ENCODE data around the gene EP400. TPM values are rescaled to one million over a fixed set of nuclear protein-coding genes. Genes with fewer than 3 reads are reported as not detected.
A peak's percentile ranks its signal among the peaks of the same experiment; 100 is the strongest.
"Not testable (repeated sequence)": the region's sequence is repeated elsewhere in the genome, so short reads cannot be mapped to it uniquely, and the experiment has no call there.

EP400 gene
- total RNA-seq, 2 experiments from 2014 or later, result 42.2 to 43.4 TPM

- ChIA-PET POLR2A (interaction anchor here (1.3 kb wide), 1 partner anchor 11 kb away, joined by 4 read pairs; no protein-coding TSS in a partner anchor), CTCF (no interaction called here)
- DNase-seq, result no peak
- H3K9me3 Mint-ChIP-seq, result peaks cover 11% of the 10 kb centered on the region
- H3K27me3 Mint-ChIP-seq, result no peaks in the 10 kb centered on the region
- H3K27ac Mint-ChIP-seq, result peak overlapping the region; percentile 77
- no peak overlapping the region for H3K4me3 Mint-ChIP-seq
- peaks cover 45% of the 10 kb centered on the region for H3K36me3 Mint-ChIP-seq (ENCODE audit: low read depth)
- H3K4me1 Mint-ChIP-seq, result peaks cover 12% of the 10 kb centered on the region
Observed at GRCh38 chr12:132095520-132096409, 146.0 kb downstream of the EP400 start.

- Mint-ChIP-seq H3K27ac (no peak overlapping the region), H3K36me3 (ENCODE audit: low read depth) (peaks cover 36% of the 10 kb centered on the region)
- POLR2A ChIA-PET, result no interaction called here
Observed at GRCh38 chr12:132099739-132100138, 150.0 kb downstream of the EP400 start.

DNA sequence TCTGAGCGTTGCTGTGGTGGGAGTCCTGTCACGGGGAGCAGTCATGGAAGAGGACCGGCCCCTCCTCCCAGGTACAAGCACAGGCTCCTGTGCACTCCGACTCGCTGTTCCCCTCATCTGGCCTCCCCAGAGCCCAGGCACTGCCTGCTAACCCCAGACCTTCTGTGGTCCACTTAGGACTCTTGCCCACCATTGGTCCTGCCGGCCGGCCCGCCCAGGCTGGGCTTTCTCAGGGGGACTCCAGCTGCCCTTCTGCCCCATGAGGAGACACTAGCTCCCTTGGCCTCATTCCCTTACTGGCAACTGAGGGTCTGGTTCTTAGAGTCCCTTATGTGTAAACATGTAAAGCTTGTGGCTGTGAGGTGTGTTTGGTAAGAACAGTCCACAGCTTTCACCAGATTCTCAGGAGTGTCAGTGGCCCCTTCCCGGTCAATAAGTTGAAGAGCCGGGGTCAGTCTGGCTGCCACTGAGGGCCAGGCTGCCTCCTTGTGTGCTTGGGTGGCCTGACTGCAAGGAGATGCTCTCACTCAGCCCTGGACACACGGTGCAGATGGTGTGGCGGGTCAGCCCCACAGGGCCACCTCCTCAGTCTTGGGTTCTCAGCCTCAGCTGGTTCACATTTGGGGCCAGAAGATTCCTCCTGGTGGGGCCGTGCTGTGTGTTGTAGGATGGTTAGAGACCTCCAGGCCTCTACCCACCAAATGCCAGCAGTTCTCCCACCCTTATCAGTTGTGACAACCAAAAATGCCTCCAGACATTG lies 150.7 kb downstream of the EP400 start:
- peaks cover 34% of the 10 kb centered on the region for H3K36me3 Mint-ChIP-seq (ENCODE audit: low read depth)
- H3K27ac Mint-ChIP-seq, result no peak overlapping the region
- H3K9me3 Mint-ChIP-seq, result peaks cover 10% of the 10 kb centered on the region
- DNase-seq, result no peak
- ChIA-PET CTCF (no interaction called here), POLR2A (interaction anchor here (0.8 kb wide), 1 partner anchor 15 kb away, joined by 3 read pairs; no protein-coding TSS in a partner anchor)
- H3K4me1 Mint-ChIP-seq, result peaks cover 9% of the 10 kb centered on the region
- H3K4me3 Mint-ChIP-seq, result no peak overlapping the region
- H3K27me3 Mint-ChIP-seq, result no peaks in the 10 kb centered on the region

More at GRCh38 chr12:132099739-132100138, 150.0 kb downstream of the EP400 start:
- H3K9me3 Mint-ChIP-seq, result peaks cover 11% of the 10 kb centered on the region
- no peak overlapping the region for H3K4me3 Mint-ChIP-seq
- no peaks in the 10 kb centered on the region for H3K27me3 Mint-ChIP-seq
- CTCF ChIA-PET, result no interaction called here
- no peak for DNase-seq
- H3K4me1 Mint-ChIP-seq, result peaks cover 10% of the 10 kb centered on the region

GRCh38 chr12:132102297-132102696 lies 152.6 kb downstream of the EP400 start:
- H3K4me1 Mint-ChIP-seq, result no peaks in the 10 kb centered on the region
- H3K4me3 Mint-ChIP-seq, result no peak overlapping the region
- no peak overlapping the region for H3K27ac Mint-ChIP-seq
- H3K36me3 Mint-ChIP-seq (ENCODE audit: low read depth), result peaks cover 17% of the 10 kb centered on the region
- H3K9me3 Mint-ChIP-seq, result no peaks in the 10 kb centered on the region
- POLR2A ChIA-PET, result no interaction called here
- DNase-seq, result no peak
- no peaks in the 10 kb centered on the region for H3K27me3 Mint-ChIP-seq
- CTCF ChIA-PET, result no interaction called here

GRCh38 chr12:132103072-132103471 lies 153.3 kb downstream of the EP400 start:
- DNase-seq, CTCF ChIA-PET, H3K4me1 Mint-ChIP-seq, H3K9me3 Mint-ChIP-seq, H3K4me3 Mint-ChIP-seq, H3K27me3 Mint-ChIP-seq, POLR2A ChIA-PET, H3K27ac Mint-ChIP-seq: not testable (repeated sequence)
- peaks cover 16% of the 10 kb centered on the region for H3K36me3 Mint-ChIP-seq (ENCODE audit: low read depth)

GRCh38 chr12:132103542-132104308 lies 154.0 kb downstream of the EP400 start:
- Mint-ChIP-seq H3K4me1 (no peaks in the 10 kb centered on the region), H3K27me3 (no peaks in the 10 kb centered on the region), H3K4me3 (no peak overlapping the region), H3K36me3 (ENCODE audit: low read depth) (peaks cover 13% of the 10 kb centered on the region), H3K27ac (no peak overlapping the region), H3K9me3 (no peaks in the 10 kb centered on the region)
- ChIA-PET POLR2A (no interaction called here), CTCF (no interaction called here)
- DNase-seq, result no peak

- Mint-ChIP-seq H3K36me3 (ENCODE audit: low read depth) (peaks cover 10% of the 10 kb centered on the region), H3K4me3 (no peak overlapping the region), H3K4me1 (no peaks in the 10 kb centered on the region), H3K27ac (no peak overlapping the region), H3K9me3 (no peaks in the 10 kb centered on the region), H3K27me3 (no peaks in the 10 kb centered on the region)
- no peak for DNase-seq
- POLR2A ChIA-PET, result interaction anchor here (0.7 kb wide), 1 partner anchor 221 kb away, joined by 3 read pairs; no protein-coding TSS in a partner anchor
- CTCF ChIA-PET, result no interaction called here
Observed at GRCh38 chr12:132105467-132105866, 155.7 kb downstream of the EP400 start.

GRCh38 chr12:132106921-132107320 lies 157.2 kb downstream of the EP400 start:
- CTCF ChIA-PET, result no interaction called here
- H3K36me3 Mint-ChIP-seq (ENCODE audit: low read depth), result peaks cover 15% of the 10 kb centered on the region
- H3K4me1 Mint-ChIP-seq, result no peaks in the 10 kb centered on the region

DNA sequence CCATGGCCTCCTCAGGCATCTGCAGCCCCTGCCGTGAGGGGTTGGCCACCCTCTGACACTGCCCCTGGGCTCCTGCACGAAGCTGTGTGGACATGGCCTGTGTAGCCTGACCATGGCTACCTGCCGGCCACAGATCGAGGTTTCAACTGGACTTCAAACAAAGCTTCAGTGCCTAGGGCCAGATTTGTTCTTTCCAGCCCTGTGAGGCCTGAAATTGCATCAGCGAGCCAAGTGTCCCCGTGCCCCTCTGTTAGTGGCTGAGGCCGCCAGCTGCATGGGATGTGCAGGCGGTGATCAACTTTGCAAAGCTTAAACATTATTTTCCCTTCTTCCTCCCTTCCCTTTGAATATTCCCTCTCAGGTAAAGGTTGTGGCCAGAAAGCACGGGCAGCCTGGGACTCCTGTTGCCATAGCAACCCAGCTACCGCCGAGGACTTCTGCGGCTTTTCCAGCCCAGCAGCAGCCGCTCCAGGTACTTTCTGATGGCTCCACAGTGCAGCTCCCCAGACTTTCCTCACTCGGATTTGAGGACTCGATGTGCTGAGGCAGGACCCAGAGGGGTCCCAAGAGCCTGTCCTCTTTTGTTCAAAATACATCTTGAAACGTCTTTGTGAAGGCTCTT lies 158.6 kb downstream of the EP400 start:
- POLR2A ChIA-PET, result no interaction called here

More at GRCh38 chr12:132106921-132107320, 157.2 kb downstream of the EP400 start:
- no peaks in the 10 kb centered on the region for H3K9me3 Mint-ChIP-seq
- no peak overlapping the region for H3K4me3 Mint-ChIP-seq
- H3K27ac Mint-ChIP-seq, result no peak overlapping the region
- H3K27me3 Mint-ChIP-seq, result no peaks in the 10 kb centered on the region
- DNase-seq, result no peak
- POLR2A ChIA-PET, result no interaction called here

DNA sequence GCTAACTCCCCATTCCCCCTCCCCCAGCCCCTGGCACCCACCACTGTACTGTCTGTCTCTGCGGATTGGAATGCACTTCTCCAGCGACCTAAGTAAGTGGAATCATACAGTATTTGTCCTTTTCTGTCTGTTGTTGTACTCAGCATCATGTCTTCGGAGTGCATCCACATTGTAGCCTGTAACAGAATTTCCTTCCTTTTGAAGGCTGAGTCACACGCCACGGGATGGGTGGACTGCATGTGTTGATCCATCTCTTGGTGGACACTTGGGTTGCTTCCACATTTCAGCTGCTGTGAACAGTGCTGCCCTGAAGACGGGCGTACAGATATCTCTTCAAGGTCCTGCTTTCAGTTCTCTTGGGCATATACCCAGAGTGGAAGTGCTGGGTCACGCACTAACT lies 160.0 kb downstream of the EP400 start:
- CTCF ChIA-PET, result no interaction called here
- no peak for DNase-seq
- Mint-ChIP-seq H3K27me3 (no peaks in the 10 kb centered on the region), H3K4me3 (no peak overlapping the region), H3K27ac (no peak overlapping the region), H3K36me3 (ENCODE audit: low read depth) (peaks cover 20% of the 10 kb centered on the region), H3K9me3 (no peaks in the 10 kb centered on the region), H3K4me1 (no peaks in the 10 kb centered on the region)
- POLR2A ChIA-PET, result interaction anchor here (0.8 kb wide), 1 partner anchor 32 kb away, joined by 3 read pairs; no protein-coding TSS in a partner anchor

More for the DNA sequence above, 158.6 kb downstream of the EP400 start:
- H3K36me3 Mint-ChIP-seq (ENCODE audit: low read depth), result peaks cover 15% of the 10 kb centered on the region
- CTCF ChIA-PET, result no interaction called here
- H3K4me1 Mint-ChIP-seq, result no peaks in the 10 kb centered on the region
- H3K27ac Mint-ChIP-seq, result no peak overlapping the region
- no peak for DNase-seq
- H3K4me3 Mint-ChIP-seq, result no peak overlapping the region
- no peaks in the 10 kb centered on the region for H3K27me3 Mint-ChIP-seq
- no peaks in the 10 kb centered on the region for H3K9me3 Mint-ChIP-seq

- H3K4me1 Mint-ChIP-seq, result no peaks in the 10 kb centered on the region
- H3K27me3 Mint-ChIP-seq, result no peaks in the 10 kb centered on the region
- H3K9me3 Mint-ChIP-seq, result no peaks in the 10 kb centered on the region
- H3K4me3 Mint-ChIP-seq, result no peak overlapping the region
- no peak overlapping the region for H3K27ac Mint-ChIP-seq
- ChIA-PET POLR2A (no interaction called here), CTCF (no interaction called here)
- no peak for DNase-seq
- peaks cover 21% of the 10 kb centered on the region for H3K36me3 Mint-ChIP-seq (ENCODE audit: low read depth)
Observed at GRCh38 chr12:132110677-132111076, 160.9 kb downstream of the EP400 start.

GRCh38 chr12:132111654-132112304 lies 162.0 kb downstream of the EP400 start:
- peaks cover 21% of the 10 kb centered on the region for H3K36me3 Mint-ChIP-seq (ENCODE audit: low read depth)
- no peak for DNase-seq
- no peaks in the 10 kb centered on the region for H3K27me3 Mint-ChIP-seq
- ChIA-PET CTCF (no interaction called here), POLR2A (no interaction called here)
- H3K4me1 Mint-ChIP-seq, result no peaks in the 10 kb centered on the region
- no peaks in the 10 kb centered on the region for H3K9me3 Mint-ChIP-seq
- H3K27ac Mint-ChIP-seq, result no peak overlapping the region
- no peak overlapping the region for H3K4me3 Mint-ChIP-seq
